HG03196 (cell line): Measurements from ENCODE around the gene PRDM4.

Source experiments
- ATAC-seq: cut with Tn5 transposase; IDR thresholded peaks from one replicate; pipeline ENCODE4 v1.9.1; 2021; ENCODE audit not compliant: unreplicated experiment

The PRDM4 gene

GRCh38 chr12:107760809-107761501, at the start of gene PRDM4:
PRDM4 (minus strand) TSS chr12:107761137; CDS start chr12:107760515, 622 bp downstream.
- ATAC-seq = peak; percentile 93

- no peak for ATAC-seq
Measured at GRCh38 chr12:107807471-107808150, 46.7 kb upstream of the PRDM4 start.

- ATAC-seq = no peak
Measured at GRCh38 chr12:107805488-107806180, 44.7 kb upstream of the PRDM4 start.

GRCh38 chr12:107803092-107803491, 42.2 kb upstream of the PRDM4 start:
- no peak for ATAC-seq

GRCh38 chr12:107801150-107801549, 40.2 kb upstream of the PRDM4 start:
- no peak for ATAC-seq

GRCh38 chr12:107798580-107798979, 37.6 kb upstream of the PRDM4 start:
- no peak for ATAC-seq

- ATAC-seq = no peak
Measured at GRCh38 chr12:107794451-107794850, 33.5 kb upstream of the PRDM4 start.

GRCh38 chr12:107791465-107792089, 30.6 kb upstream of the PRDM4 start:
- no peak for ATAC-seq

- ATAC-seq = no peak
Measured at GRCh38 chr12:107788690-107789458, 27.9 kb upstream of the PRDM4 start.

GRCh38 chr12:107788281-107788680, 27.3 kb upstream of the PRDM4 start:
- ATAC-seq = no peak

GRCh38 chr12:107783406-107784376, 22.8 kb upstream of the PRDM4 start:
- peak; percentile 61 for ATAC-seq

- ATAC-seq = no peak
Measured at GRCh38 chr12:107782067-107782466, 21.1 kb upstream of the PRDM4 start.

- no peak for ATAC-seq
Measured at GRCh38 chr12:107780298-107780697, 19.4 kb upstream of the PRDM4 start.

GRCh38 chr12:107779077-107779831, 18.3 kb upstream of the PRDM4 start:
- ATAC-seq = peak; percentile 73

GRCh38 chr12:107778383-107779025, 17.6 kb upstream of the PRDM4 start:
- no peak for ATAC-seq

GRCh38 chr12:107776171-107776570, 15.2 kb upstream of the PRDM4 start:
- no peak for ATAC-seq

- no peak for ATAC-seq
Measured at GRCh38 chr12:107775093-107775721, 14.3 kb upstream of the PRDM4 start.
